Liver (tissue), 9 donors: Measurements from ENCODE around the gene NOTO. TPM values are rescaled to one million over a fixed set of nuclear protein-coding genes. Genes with fewer than 3 reads are reported as not detected.

ENCODE experiments used
- DNase-seq: peaks from one replicate; pipeline ENCODE4 v3.0.0-alpha.2; 2017; ENCODE audit warnings: low spot score
- H3K27ac ChIP-seq, 2 donors: one replicate each; pipeline ENCODE4 v1.7.0; 2013; ENCODE audit warnings: inconsistent platforms in 2 of 2, low read length in 2 of 2, control low read depth in 1 of 2, low read depth in 1 of 2, mild to moderate bottlenecking in 1 of 2
- H3K27me3 ChIP-seq, 4 donors: one replicate each; pipeline versions ENCODE4 v1.6.1 to v1.7.0; 2013; ENCODE audit warnings: low read length in 3 of 4, inconsistent platforms in 1 of 4, mild to moderate bottlenecking in 1 of 4, moderate library complexity in 1 of 4; ENCODE audit not compliant: control insufficient read depth in 4 of 4, insufficient read depth in 4 of 4
- H3K36me3 ChIP-seq, 4 donors: one replicate each; pipeline versions ENCODE4 v1.6.1 to v1.7.0; 2013; ENCODE audit warnings: low read length in 3 of 4, mild to moderate bottlenecking in 3 of 4, low read depth in 1 of 4, moderate library complexity in 1 of 4; ENCODE audit not compliant: control insufficient read depth in 4 of 4, insufficient read depth in 3 of 4
- H3K4me1 ChIP-seq, 4 donors: one replicate each; pipeline versions ENCODE4 v1.6.1 to v1.7.0; 2013; ENCODE audit warnings: low read length in 3 of 4, mild to moderate bottlenecking in 3 of 4, moderate library complexity in 1 of 4; ENCODE audit not compliant: control insufficient read depth in 4 of 4, insufficient read depth in 4 of 4
- H3K4me3 ChIP-seq, 3 donors: one replicate each; pipeline versions ENCODE4 v1.6.1 to v1.7.0; 2013; ENCODE audit warnings: low read length in 3 of 3, control low read depth in 1 of 3, low read depth in 1 of 3, mild to moderate bottlenecking in 1 of 3
- H3K9ac ChIP-seq, 2 donors: one replicate each; pipeline ENCODE4 v1.7.0; 2013; ENCODE audit warnings: low read length in 2 of 2, mild to moderate bottlenecking in 2 of 2, moderate library complexity in 2 of 2, control low read depth in 1 of 2, low read depth in 1 of 2
- H3K9me3 ChIP-seq, 4 donors: one replicate each; pipeline versions ENCODE4 v1.6.1 to v1.7.0; 2013; ENCODE audit warnings: low read length in 3 of 4; ENCODE audit not compliant: control insufficient read depth in 4 of 4
- EGR1 ChIP-seq, 2 donors: IDR thresholded peaks; 2 replicates each; pipeline ENCODE4 v1.6.1; 2016 to 2018; ENCODE audit warnings: antibody characterized with exemption in 2 of 2, low read depth in 2 of 2
- FOXA1 ChIP-seq: IDR thresholded peaks from 2 replicates; pipeline ENCODE4 v1.6.1; 2016; ENCODE audit warnings: antibody characterized with exemption
- FOXA2 ChIP-seq: IDR thresholded peaks from 2 replicates; pipeline ENCODE4 v1.6.1; 2016; ENCODE audit warnings: antibody characterized with exemption
- GABPA ChIP-seq, 2 donors: IDR thresholded peaks in 1 of 2; conservative IDR thresholded peaks in 1 of 2; 2 replicates each; pipeline ENCODE4 v1.6.1; 2016; ENCODE audit warnings: antibody characterized with exemption in 2 of 2, mild to moderate bottlenecking in 1 of 2, moderate library complexity in 1 of 2
- HNF4A ChIP-seq, 2 donors: conservative IDR thresholded peaks; 2 replicates each; pipeline ENCODE4 v1.6.1; 2016; ENCODE audit warnings: antibody characterized with exemption in 2 of 2, mild to moderate bottlenecking in 2 of 2
- HNF4G ChIP-seq: IDR thresholded peaks from 2 replicates; pipeline ENCODE4 v1.6.1; 2016; ENCODE audit warnings: antibody characterized with exemption
- JUND ChIP-seq, 2 donors: IDR thresholded peaks; 2 replicates each; pipeline ENCODE4 v1.6.1; 2016; ENCODE audit warnings: antibody characterized with exemption in 2 of 2
- NR2F2 ChIP-seq: IDR thresholded peaks from 2 replicates; pipeline ENCODE4 v1.6.1; 2016; ENCODE audit warnings: antibody characterized with exemption
- RAD21 ChIP-seq, 2 donors: IDR thresholded peaks; 2 replicates each; pipeline ENCODE4 v1.6.1; 2016; ENCODE audit warnings: antibody characterized with exemption in 2 of 2, mild to moderate bottlenecking in 2 of 2
- RXRA ChIP-seq, 2 donors: IDR thresholded peaks; 2 replicates each; pipeline ENCODE4 v1.6.1; 2017 to 2018; ENCODE audit warnings: antibody characterized with exemption in 2 of 2, mild to moderate bottlenecking in 1 of 2
- SP1 ChIP-seq: IDR thresholded peaks from 2 replicates; pipeline ENCODE4 v1.6.1; 2018; ENCODE audit warnings: antibody characterized with exemption, mild to moderate bottlenecking
- TAF1 ChIP-seq: conservative IDR thresholded peaks from 2 replicates; pipeline ENCODE4 v1.6.1; 2016; ENCODE audit warnings: antibody characterized with exemption, mild to moderate bottlenecking
- YY1 ChIP-seq: IDR thresholded peaks from 2 replicates; pipeline ENCODE4 v1.6.1; 2016; ENCODE audit warnings: antibody characterized with exemption, mild to moderate bottlenecking
- WGBS: extraction: QIAGEN DNeasy Blood & Tissue Kit; methylation state at CpG from one replicate; pipeline ENCODE4 v1.1.7; 2013; 5-methylcytosine and 5-hydroxymethylcytosine counted together
- polyA plus RNA-seq, 2 donors: library from polyadenylated mRNA; stranded (reverse) in 1 of 2; unstranded in 1 of 2; fragments of 200-250 nt in 1 of 2; fragments of >200 nt in 1 of 2; fragmentation: Nextera tagmentation in 1 of 2; extraction: Ambion mirVana in 1 of 2; gene quantifications; one replicate each; pipeline versions ENCODE4 v1.2.1 to v1.2.3, GENCODE V29; 2013 to 2015
- total RNA-seq, 2 donors: library from RNA; depleted of rRNA; stranded (reverse); fragments of >200 nt; gene quantifications; one replicate each; pipeline ENCODE4 v1.2.3, GENCODE V29; 2014
- TF ChIP-seq, protein P1 (sequence below): fragments of 150-350 bp; IDR thresholded peaks from 2 replicates; pipeline ENCODE4 v1.5.1; 2017; ENCODE audit warnings: improper control_type of control experiment, low read depth, low read length; ENCODE audit not compliant: missing input control
- TF ChIP-seq, protein P2 (sequence below): IDR thresholded peaks from 2 replicates; pipeline ENCODE4 v1.6.1; 2016; ENCODE audit warnings: antibody characterized with exemption
- TF ChIP-seq, protein P3 (sequence below): IDR thresholded peaks from 2 replicates; pipeline ENCODE4 v1.6.1; 2016; ENCODE audit warnings: antibody characterized with exemption, mild to moderate bottlenecking
- TF ChIP-seq, protein P4 (sequence below): IDR thresholded peaks from 2 replicates; pipeline ENCODE4 v1.6.1; 2016; ENCODE audit warnings: antibody characterized with exemption
- TF ChIP-seq, protein P5 (sequence below): IDR thresholded peaks from 2 replicates; pipeline ENCODE4 v1.6.1; 2016; ENCODE audit warnings: antibody characterized with exemption
- donor health status: healthy.
- donor health status: healthy.
- donor health status: healthy.
- donor health status: healthy.
- donor health status: healthy.

The NOTO gene
- total and polyA plus RNA-seq, 4 donors = not detected

DNA sequence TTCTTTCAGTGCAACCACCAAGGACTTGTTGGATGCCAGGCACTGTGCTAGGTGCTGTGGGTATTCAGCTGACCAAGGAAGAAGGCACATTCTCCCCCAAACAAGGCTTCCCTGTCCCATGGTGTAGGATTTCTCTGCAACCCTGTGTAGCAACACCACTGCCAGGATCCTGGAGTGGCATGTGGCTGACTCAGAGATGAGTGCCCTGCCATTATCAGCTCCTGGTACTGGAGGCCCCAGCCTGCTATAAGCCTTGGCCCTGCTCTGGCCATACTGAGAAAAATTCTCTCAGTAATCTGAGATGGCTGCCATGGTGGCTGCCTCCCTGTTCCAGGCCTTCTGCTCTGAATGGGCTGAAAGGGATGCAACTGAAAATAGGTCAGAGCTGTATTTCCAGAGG is 15.9 kb downstream of the NOTO start:
- TF ChIP-seq, protein P1, sequence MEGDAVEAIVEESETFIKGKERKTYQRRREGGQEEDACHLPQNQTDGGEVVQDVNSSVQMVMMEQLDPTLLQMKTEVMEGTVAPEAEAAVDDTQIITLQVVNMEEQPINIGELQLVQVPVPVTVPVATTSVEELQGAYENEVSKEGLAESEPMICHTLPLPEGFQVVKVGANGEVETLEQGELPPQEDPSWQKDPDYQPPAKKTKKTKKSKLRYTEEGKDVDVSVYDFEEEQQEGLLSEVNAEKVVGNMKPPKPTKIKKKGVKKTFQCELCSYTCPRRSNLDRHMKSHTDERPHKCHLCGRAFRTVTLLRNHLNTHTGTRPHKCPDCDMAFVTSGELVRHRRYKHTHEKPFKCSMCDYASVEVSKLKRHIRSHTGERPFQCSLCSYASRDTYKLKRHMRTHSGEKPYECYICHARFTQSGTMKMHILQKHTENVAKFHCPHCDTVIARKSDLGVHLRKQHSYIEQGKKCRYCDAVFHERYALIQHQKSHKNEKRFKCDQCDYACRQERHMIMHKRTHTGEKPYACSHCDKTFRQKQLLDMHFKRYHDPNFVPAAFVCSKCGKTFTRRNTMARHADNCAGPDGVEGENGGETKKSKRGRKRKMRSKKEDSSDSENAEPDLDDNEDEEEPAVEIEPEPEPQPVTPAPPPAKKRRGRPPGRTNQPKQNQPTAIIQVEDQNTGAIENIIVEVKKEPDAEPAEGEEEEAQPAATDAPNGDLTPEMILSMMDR = no peak
- no peak for TF ChIP-seq HNF4G
- TF ChIP-seq, protein P2, sequence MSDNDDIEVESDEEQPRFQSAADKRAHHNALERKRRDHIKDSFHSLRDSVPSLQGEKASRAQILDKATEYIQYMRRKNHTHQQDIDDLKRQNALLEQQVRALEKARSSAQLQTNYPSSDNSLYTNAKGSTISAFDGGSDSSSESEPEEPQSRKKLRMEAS = no peak
- TF ChIP-seq RXRA (IDR thresholded peaks at IDR 0.05) = no peak
- TF ChIP-seq FOXA1 = no peak
- no peak for TF ChIP-seq TAF1
- TF ChIP-seq, protein P3, sequence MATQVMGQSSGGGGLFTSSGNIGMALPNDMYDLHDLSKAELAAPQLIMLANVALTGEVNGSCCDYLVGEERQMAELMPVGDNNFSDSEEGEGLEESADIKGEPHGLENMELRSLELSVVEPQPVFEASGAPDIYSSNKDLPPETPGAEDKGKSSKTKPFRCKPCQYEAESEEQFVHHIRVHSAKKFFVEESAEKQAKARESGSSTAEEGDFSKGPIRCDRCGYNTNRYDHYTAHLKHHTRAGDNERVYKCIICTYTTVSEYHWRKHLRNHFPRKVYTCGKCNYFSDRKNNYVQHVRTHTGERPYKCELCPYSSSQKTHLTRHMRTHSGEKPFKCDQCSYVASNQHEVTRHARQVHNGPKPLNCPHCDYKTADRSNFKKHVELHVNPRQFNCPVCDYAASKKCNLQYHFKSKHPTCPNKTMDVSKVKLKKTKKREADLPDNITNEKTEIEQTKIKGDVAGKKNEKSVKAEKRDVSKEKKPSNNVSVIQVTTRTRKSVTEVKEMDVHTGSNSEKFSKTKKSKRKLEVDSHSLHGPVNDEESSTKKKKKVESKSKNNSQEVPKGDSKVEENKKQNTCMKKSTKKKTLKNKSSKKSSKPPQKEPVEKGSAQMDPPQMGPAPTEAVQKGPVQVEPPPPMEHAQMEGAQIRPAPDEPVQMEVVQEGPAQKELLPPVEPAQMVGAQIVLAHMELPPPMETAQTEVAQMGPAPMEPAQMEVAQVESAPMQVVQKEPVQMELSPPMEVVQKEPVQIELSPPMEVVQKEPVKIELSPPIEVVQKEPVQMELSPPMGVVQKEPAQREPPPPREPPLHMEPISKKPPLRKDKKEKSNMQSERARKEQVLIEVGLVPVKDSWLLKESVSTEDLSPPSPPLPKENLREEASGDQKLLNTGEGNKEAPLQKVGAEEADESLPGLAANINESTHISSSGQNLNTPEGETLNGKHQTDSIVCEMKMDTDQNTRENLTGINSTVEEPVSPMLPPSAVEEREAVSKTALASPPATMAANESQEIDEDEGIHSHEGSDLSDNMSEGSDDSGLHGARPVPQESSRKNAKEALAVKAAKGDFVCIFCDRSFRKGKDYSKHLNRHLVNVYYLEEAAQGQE = no peak
- TF ChIP-seq RAD21 (IDR thresholded peaks at IDR 0.05) = no peak
- no peak for TF ChIP-seq GABPA (IDR thresholded peaks at IDR 0.05 in 1 of 2, conservative IDR thresholded peaks at IDR 0.05 in 1 of 2)
- TF ChIP-seq NR2F2 = no peak
- no peak for TF ChIP-seq SP1
- TF ChIP-seq JUND (IDR thresholded peaks at IDR 0.05) = no peak
- TF ChIP-seq, protein P4, sequence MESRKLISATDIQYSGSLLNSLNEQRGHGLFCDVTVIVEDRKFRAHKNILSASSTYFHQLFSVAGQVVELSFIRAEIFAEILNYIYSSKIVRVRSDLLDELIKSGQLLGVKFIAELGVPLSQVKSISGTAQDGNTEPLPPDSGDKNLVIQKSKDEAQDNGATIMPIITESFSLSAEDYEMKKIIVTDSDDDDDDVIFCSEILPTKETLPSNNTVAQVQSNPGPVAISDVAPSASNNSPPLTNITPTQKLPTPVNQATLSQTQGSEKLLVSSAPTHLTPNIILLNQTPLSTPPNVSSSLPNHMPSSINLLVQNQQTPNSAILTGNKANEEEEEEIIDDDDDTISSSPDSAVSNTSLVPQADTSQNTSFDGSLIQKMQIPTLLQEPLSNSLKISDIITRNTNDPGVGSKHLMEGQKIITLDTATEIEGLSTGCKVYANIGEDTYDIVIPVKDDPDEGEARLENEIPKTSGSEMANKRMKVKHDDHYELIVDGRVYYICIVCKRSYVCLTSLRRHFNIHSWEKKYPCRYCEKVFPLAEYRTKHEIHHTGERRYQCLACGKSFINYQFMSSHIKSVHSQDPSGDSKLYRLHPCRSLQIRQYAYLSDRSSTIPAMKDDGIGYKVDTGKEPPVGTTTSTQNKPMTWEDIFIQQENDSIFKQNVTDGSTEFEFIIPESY = no peak
- no peak for TF ChIP-seq YY1
- no peak for TF ChIP-seq EGR1 (IDR thresholded peaks at IDR 0.05; ENCODE audit: low read depth in 2 of 2)
- TF ChIP-seq FOXA2 = no peak

DNA sequence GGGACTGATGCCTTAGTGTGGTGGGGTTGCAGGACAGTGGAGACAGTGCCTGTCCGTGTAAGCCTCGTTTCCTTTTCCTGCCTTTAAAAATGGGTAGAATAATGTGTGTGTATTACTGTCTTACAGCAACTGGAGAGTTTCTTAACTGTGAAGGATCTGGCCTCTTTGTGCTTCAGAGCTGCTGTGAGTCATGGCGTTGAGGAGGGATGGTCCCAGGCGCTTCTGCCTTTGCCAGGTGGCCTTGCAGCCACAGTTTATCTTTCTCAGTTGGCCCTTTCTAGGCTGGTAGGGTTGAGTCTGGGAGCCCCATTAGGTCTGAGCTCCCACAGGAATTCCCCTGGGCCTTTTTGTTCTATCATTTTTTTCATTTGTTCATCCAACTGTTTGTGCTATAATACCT is 21.4 kb downstream of the NOTO start:
- Histone ChIP-seq H3K27ac (no peak overlapping the region), H3K36me3 (peaks cover 7 to 68% (median 24%) of the 10 kb centered on the region in 4 donors), H3K9me3 (no peaks in the 10 kb centered on the region), H3K4me1 (peaks cover 0 to 2% (median 0%) of the 10 kb centered on the region in 4 donors), H3K9ac (no peak overlapping the region), H3K4me3 (no peak overlapping the region), H3K27me3 (no peaks in the 10 kb centered on the region)
- DNase-seq = no peak
- 90% methylated on average over 4 of the region's 4 CpGs for WGBS
- TF ChIP-seq SP1 (no peak), GABPA (IDR thresholded peaks at IDR 0.05 in 1 of 2, conservative IDR thresholded peaks at IDR 0.05 in 1 of 2) (no peak), YY1 (no peak), HNF4A (conservative IDR thresholded peaks at IDR 0.05) (no peak), RAD21 (IDR thresholded peaks at IDR 0.05) (no peak), FOXA1 (no peak), NR2F2 (no peak), JUND (IDR thresholded peaks at IDR 0.05) (no peak), HNF4G (no peak), EGR1 (IDR thresholded peaks at IDR 0.05; ENCODE audit: low read depth in 2 of 2) (no peak), FOXA2 (no peak)
- TF ChIP-seq, protein P4 = no peak
- TF ChIP-seq, protein P5, sequence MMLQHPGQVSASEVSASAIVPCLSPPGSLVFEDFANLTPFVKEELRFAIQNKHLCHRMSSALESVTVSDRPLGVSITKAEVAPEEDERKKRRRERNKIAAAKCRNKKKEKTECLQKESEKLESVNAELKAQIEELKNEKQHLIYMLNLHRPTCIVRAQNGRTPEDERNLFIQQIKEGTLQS = no peak
- TF ChIP-seq, protein P2 = no peak
- TF ChIP-seq, protein P3 = no peak

More for the DNA sequence above, 15.9 kb downstream of the NOTO start:
- Histone ChIP-seq H3K36me3 (peaks cover 4 to 29% (median 12%) of the 10 kb centered on the region in 4 donors), H3K9ac (no peak overlapping the region), H3K27ac (no peak overlapping the region), H3K27me3 (no peaks in the 10 kb centered on the region), H3K4me3 (no peak overlapping the region), H3K9me3 (no peaks in the 10 kb centered on the region), H3K4me1 (peaks cover 2 to 19% (median 11%) of the 10 kb centered on the region in 4 donors)
- DNase-seq = no peak
